ENCODE results near the gene ARL6.

GRCh38 chr3:97721446-97721845 is 43.1 kb upstream of the ARL6 start:
- no peak for TF ChIP-seq POLR2AphosphoS5 (IDR thresholded peaks at IDR 0.05; ENCODE audit: low read depth, low read length)
- no peak for TF ChIP-seq POLR2A (IDR thresholded peaks at IDR 0.05; ENCODE audit: low read depth, low read length)

Measured in GM12892 (cell line).